Loucy (cell line): Measurements from ENCODE around the gene SNAPC3.
"Not testable (repeated sequence)": the region's sequence is repeated elsewhere in the genome, so short reads cannot be mapped to it uniquely, and the experiment has no call there.

Experiments used
- H2AFZ ChIP-seq: fragments of 200-600 bp; sonication (generic); 2 replicates; pipeline ENCODE4 v1.6.0; 2016; ENCODE audit warnings: antibody characterized with exemption, mild to moderate bottlenecking, low read length, moderate library complexity
- H3F3A ChIP-seq: fragments of 200-600 bp; 2 replicates; pipeline ENCODE4 v1.6.0; 2016; ENCODE audit warnings: antibody characterized with exemption, low read depth, mild to moderate bottlenecking
- H3K27me3 ChIP-seq: fragments of 200-600 bp; sonication (generic); 2 replicates; pipeline ENCODE4 v1.6.1; 2014; ENCODE audit warnings: low read length, mild to moderate bottlenecking; ENCODE audit not compliant: insufficient read depth, poor library complexity, severe bottlenecking
- H3K36me3 ChIP-seq: fragments of 200-600 bp; sonication (generic); 2 replicates; pipeline ENCODE4 v1.6.1; 2016; ENCODE audit warnings: low read length; ENCODE audit not compliant: insufficient read depth
- H3K4me1 ChIP-seq: fragments of 200-600 bp; sonication (generic); 2 replicates; pipeline ENCODE4 v1.5.1; 2014; ENCODE audit warnings: low read length, mild to moderate bottlenecking; ENCODE audit not compliant: insufficient read depth, poor library complexity, severe bottlenecking
- H3K4me2 ChIP-seq: fragments of 200-600 bp; sonication (generic); 2 replicates; pipeline ENCODE4 v1.6.0; 2014; ENCODE audit warnings: antibody characterized with exemption, low read length, low read depth, mild to moderate bottlenecking; ENCODE audit not compliant: poor library complexity, severe bottlenecking
- H3K4me3 ChIP-seq: fragments of 200-600 bp; sonication (generic); 2 replicates; pipeline ENCODE4 v1.5.1; 2014; ENCODE audit warnings: low read length, mild to moderate bottlenecking, mixed read lengths; ENCODE audit not compliant: poor library complexity, severe bottlenecking
- H3K79me2 ChIP-seq: fragments of 200-600 bp; sonication (generic); 2 replicates; pipeline ENCODE4 v1.6.1; 2014; ENCODE audit warnings: low read length; ENCODE audit not compliant: insufficient read depth
- H3K9ac ChIP-seq: fragments of 200-600 bp; sonication (generic); 2 replicates; pipeline ENCODE4 v1.6.0; 2014; ENCODE audit warnings: mild to moderate bottlenecking, low read depth, low read length, moderate library complexity; ENCODE audit not compliant: poor library complexity, severe bottlenecking
- H3K9me2 ChIP-seq: fragments of 200-600 bp; sonication (generic); replicated peaks from 2 replicates; pipeline ENCODE4 v1.6.1; 2016; ENCODE audit warnings: low read depth, low read length, mixed read lengths
- H3K9me3 ChIP-seq: fragments of 200-600 bp; sonication (generic); 2 replicates; pipeline ENCODE4 v1.6.1; 2014; ENCODE audit warnings: mild to moderate bottlenecking, antibody characterized with exemption, low read length, low read depth; ENCODE audit not compliant: insufficient read depth
- H4K20me1 ChIP-seq: fragments of 200-600 bp; sonication (generic); 2 replicates; pipeline ENCODE4 v1.6.0; 2014; ENCODE audit warnings: antibody characterized with exemption, low read length, mild to moderate bottlenecking; ENCODE audit not compliant: insufficient read depth, poor library complexity, severe bottlenecking
- CTCF ChIP-seq: fragments of 200-600 bp; sonication (generic); conservative IDR thresholded peaks from 2 replicates; pipeline ENCODE4 v1.5.1; 2014; ENCODE audit warnings: mild to moderate bottlenecking, antibody characterized with exemption, low read length
- EZH2phosphoT487 ChIP-seq: fragments of 200-600 bp; IDR thresholded peaks from 2 replicates; pipeline ENCODE4 v1.6.1; 2018; ENCODE audit warnings: antibody characterized with exemption, mild to moderate bottlenecking, moderate library complexity, borderline replicate concordance

Gene SNAPC3

GRCh38 chr9:15438891-15439290 is 16.2 kb downstream of the SNAPC3 start:
- Histone ChIP-seq H3K9ac (no peak overlapping the region), H2AFZ (no peak overlapping the region), H3K27me3 (no peaks in the 10 kb centered on the region), H3K79me2 (peaks cover 74% of the 10 kb centered on the region), H4K20me1 (peaks cover 56% of the 10 kb centered on the region), H3K4me1 (peaks cover 4% of the 10 kb centered on the region), H3K9me2 (no peaks in the 10 kb centered on the region), H3K4me2 (no peak overlapping the region), H3F3A (no peaks in the 10 kb centered on the region), H3K9me3 (no peaks in the 10 kb centered on the region), H3K4me3 (no peak overlapping the region), H3K36me3 (peaks cover 69% of the 10 kb centered on the region)
- TF ChIP-seq EZH2phosphoT487 (no peak), CTCF (no peak)

- not testable (repeated sequence) for H3K9me2 ChIP-seq, H3K4me1 ChIP-seq, H3K27me3 ChIP-seq, H3K4me2 ChIP-seq, H3K9ac ChIP-seq, H3K4me3 ChIP-seq, H3F3A ChIP-seq, H3K9me3 ChIP-seq, H2AFZ ChIP-seq
- Histone ChIP-seq H4K20me1 (peaks cover 36% of the 10 kb centered on the region), H3K36me3 (peaks cover 77% of the 10 kb centered on the region), H3K79me2 (peaks cover 46% of the 10 kb centered on the region)
These were observed 19.2 kb downstream of the SNAPC3 start for GRCh38 chr9:15441841-15442240.

GRCh38 chr9:15442264-15442663 is 19.6 kb downstream of the SNAPC3 start:
- not testable (repeated sequence) for H2AFZ ChIP-seq

GRCh38 chr9:15444141-15444540 is 21.5 kb downstream of the SNAPC3 start:
- Histone ChIP-seq H3K36me3 (peaks cover 81% of the 10 kb centered on the region), H3K79me2 (peaks cover 32% of the 10 kb centered on the region), H2AFZ (no peak overlapping the region), H3K9ac (no peak overlapping the region), H4K20me1 (peaks cover 13% of the 10 kb centered on the region), H3K4me2 (no peak overlapping the region), H3K9me2 (no peaks in the 10 kb centered on the region), H3K4me3 (no peak overlapping the region), H3K27me3 (no peaks in the 10 kb centered on the region), H3K4me1 (no peaks in the 10 kb centered on the region), H3F3A (no peaks in the 10 kb centered on the region), H3K9me3 (no peaks in the 10 kb centered on the region)
- no peak for TF ChIP-seq EZH2phosphoT487
- no peak for TF ChIP-seq CTCF

More at GRCh38 chr9:15442264-15442663, 19.6 kb downstream of the SNAPC3 start:
- H3K9ac ChIP-seq, H3F3A ChIP-seq, H3K4me2 ChIP-seq, H3K4me1 ChIP-seq, H3K9me3 ChIP-seq, H3K9me2 ChIP-seq, H3K4me3 ChIP-seq, H3K27me3 ChIP-seq: not testable (repeated sequence)
- peaks cover 32% of the 10 kb centered on the region for H4K20me1 ChIP-seq
- peaks cover 42% of the 10 kb centered on the region for H3K79me2 ChIP-seq
- peaks cover 78% of the 10 kb centered on the region for H3K36me3 ChIP-seq
